Lung (tissue), 12 donors: Measurements from ENCODE around the gene CD2BP2. TPM values are rescaled to one million over a fixed set of nuclear protein-coding genes. Genes with fewer than 3 reads are reported as not detected.

ENCODE experiments used
- ATAC-seq: fragments of 200-7000 bp; cut with Tn5 transposase; one replicate; pipeline ENCODE4 v1.9.1; 2020; ENCODE audit warnings: moderate number of reproducible peaks; ENCODE audit not compliant: insufficient read depth, low FRiP score
- DNase-seq, 3 donors: peaks; one replicate each; pipeline ENCODE4 v3.0.0-alpha.2; 2013 to 2017
- H3K27ac ChIP-seq, 2 donors: one replicate each; pipeline ENCODE4 v1.5.1; 2013; ENCODE audit warnings: mild to moderate bottlenecking in 2 of 2, moderate library complexity in 2 of 2, control low read depth in 1 of 2, inconsistent platforms in 1 of 2, low read depth in 1 of 2, low read length in 1 of 2
- H3K27me3 ChIP-seq, 3 donors: one replicate each; pipeline ENCODE4 v1.5.1; 2013; ENCODE audit warnings: low read length in 2 of 3; ENCODE audit not compliant: control insufficient read depth in 3 of 3, insufficient read depth in 3 of 3
- H3K36me3 ChIP-seq, 4 donors: one replicate each; pipeline ENCODE4 v1.5.1; 2013; ENCODE audit warnings: low read length in 4 of 4, mild to moderate bottlenecking in 1 of 4, moderate library complexity in 1 of 4; ENCODE audit not compliant: control insufficient read depth in 4 of 4, insufficient read depth in 4 of 4
- H3K4me1 ChIP-seq, 5 donors: one replicate each; pipeline ENCODE4 v1.5.1; 2013; ENCODE audit warnings: low read length in 5 of 5, mild to moderate bottlenecking in 2 of 5, moderate library complexity in 1 of 5; ENCODE audit not compliant: control insufficient read depth in 5 of 5, insufficient read depth in 5 of 5
- H3K4me3 ChIP-seq: one replicate; pipeline ENCODE4 v1.5.1; 2013; ENCODE audit warnings: mild to moderate bottlenecking, control low read depth, moderate library complexity
- H3K9ac ChIP-seq, 2 donors: one replicate each; pipeline ENCODE4 v1.5.1; 2013; ENCODE audit warnings: low read length in 2 of 2, control low read depth in 1 of 2; ENCODE audit not compliant: insufficient read depth in 1 of 2
- H3K9me3 ChIP-seq, 4 donors: one replicate each; pipeline ENCODE4 v1.5.1; 2013; ENCODE audit warnings: low read length in 3 of 4, mild to moderate bottlenecking in 1 of 4, moderate library complexity in 1 of 4; ENCODE audit not compliant: control insufficient read depth in 4 of 4, insufficient read depth in 3 of 4
- WGBS, 2 donors: extraction: QIAGEN DNeasy Blood & Tissue Kit; methylation state at CpG; one replicate each; pipeline ENCODE4 v1.1.7; 2013; 5-methylcytosine and 5-hydroxymethylcytosine counted together
- polyA plus RNA-seq, 2 donors: library from polyadenylated mRNA; stranded (reverse); fragments of 200-250 nt; gene quantifications; one replicate each; pipeline ENCODE4 v1.2.1, GENCODE V29; 2013
- total RNA-seq, 2 donors: library from RNA; depleted of rRNA in 1 of 2; stranded (reverse); fragments of >200 nt in 1 of 2; gene quantifications; one replicate each; pipeline ENCODE4 v1.2.1, GENCODE V29; 2014 to 2021
- TF ChIP-seq, protein P1 (sequence below): IDR thresholded peaks from 2 replicates; pipeline ENCODE4 v1.5.1; 2012; ENCODE audit warnings: mild to moderate bottlenecking; ENCODE audit errors: control extremely low read depth, extremely low read depth
- donor health status: control.
- donor health status: control.
- donor health status: Bipolar disorder and iron deficiency.
- donor health status: healthy.
- donor health status: DM: yes; HTN: yes; CAD: no.

The CD2BP2 gene
- total and polyA plus RNA-seq, 4 donors = 37.5 to 69.8 (median 46.3) TPM

DNA sequence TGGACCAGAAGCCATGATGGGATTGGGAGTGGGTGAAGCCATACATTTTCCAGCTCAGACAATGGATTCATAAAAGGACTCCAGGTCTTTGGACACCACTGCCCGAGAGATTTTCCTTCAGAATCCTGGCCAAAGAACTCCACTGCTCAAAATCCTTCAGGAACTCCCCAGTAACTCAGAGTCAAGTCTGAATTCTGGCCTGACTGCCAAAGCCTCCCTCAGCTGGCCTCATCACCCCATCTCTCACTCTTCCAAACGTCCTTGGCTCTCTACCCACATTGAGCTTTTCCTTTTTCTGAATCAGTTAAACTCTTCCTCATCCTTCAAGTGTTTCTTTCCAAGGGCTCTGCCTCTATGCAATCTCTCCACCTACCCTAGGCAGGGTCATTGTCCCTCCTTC is 28.4 kb upstream of the CD2BP2 start:
- DNase-seq = peak in 2 of 3 donors; percentile 53 to 76
- Histone ChIP-seq H3K27ac (no peak overlapping the region), H3K36me3 (no peaks in the 10 kb centered on the region), H3K27me3 (no peaks in the 10 kb centered on the region), H3K4me3 (no peak overlapping the region), H3K4me1 (peaks cover 0 to 12% (median 3%) of the 10 kb centered on the region in 5 donors), H3K9me3 (no peaks in the 10 kb centered on the region), H3K9ac (no peak overlapping the region)
- TF ChIP-seq, protein P1, sequence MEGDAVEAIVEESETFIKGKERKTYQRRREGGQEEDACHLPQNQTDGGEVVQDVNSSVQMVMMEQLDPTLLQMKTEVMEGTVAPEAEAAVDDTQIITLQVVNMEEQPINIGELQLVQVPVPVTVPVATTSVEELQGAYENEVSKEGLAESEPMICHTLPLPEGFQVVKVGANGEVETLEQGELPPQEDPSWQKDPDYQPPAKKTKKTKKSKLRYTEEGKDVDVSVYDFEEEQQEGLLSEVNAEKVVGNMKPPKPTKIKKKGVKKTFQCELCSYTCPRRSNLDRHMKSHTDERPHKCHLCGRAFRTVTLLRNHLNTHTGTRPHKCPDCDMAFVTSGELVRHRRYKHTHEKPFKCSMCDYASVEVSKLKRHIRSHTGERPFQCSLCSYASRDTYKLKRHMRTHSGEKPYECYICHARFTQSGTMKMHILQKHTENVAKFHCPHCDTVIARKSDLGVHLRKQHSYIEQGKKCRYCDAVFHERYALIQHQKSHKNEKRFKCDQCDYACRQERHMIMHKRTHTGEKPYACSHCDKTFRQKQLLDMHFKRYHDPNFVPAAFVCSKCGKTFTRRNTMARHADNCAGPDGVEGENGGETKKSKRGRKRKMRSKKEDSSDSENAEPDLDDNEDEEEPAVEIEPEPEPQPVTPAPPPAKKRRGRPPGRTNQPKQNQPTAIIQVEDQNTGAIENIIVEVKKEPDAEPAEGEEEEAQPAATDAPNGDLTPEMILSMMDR = no peak
- no peak for ATAC-seq
- WGBS, 2 donors = 52 to 54% methylated on average over 2 of the region's 2 CpGs

DNA sequence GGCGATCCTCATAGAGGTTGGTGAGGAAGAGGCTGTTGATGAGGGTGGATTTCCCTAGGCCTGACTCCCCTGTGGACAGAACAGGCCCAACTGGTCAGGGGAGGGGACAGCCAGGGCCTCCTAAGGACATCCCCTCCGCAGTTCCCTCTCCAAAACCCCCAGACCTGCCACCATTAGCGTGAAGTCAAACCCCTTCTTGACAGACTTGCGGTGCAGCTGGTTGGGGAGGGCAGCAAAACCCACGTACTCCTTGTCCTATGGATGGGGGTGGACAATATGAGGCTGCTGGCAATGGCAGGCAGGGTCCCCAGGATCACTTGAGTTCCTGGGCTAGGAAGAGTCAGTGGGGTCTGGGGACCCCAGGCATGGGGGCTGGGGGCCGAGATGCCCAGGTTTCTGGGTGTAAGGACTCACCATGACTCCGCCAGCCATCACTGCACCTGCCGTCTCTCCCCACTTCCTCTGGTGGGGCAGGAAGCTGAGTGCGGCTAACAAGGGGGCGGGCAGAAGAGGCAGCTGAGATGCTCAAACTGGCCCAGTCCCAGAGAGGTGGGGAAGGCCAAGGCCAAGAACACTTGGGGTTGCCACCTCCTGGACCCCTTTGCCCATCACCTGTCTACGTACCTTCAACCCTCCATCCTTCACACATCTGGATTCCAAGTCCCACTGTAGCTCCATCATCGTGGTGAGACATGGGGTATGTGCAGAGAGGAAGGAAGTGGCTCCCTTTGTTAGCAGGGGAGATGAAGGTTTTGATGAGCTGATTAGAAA is 27.2 kb upstream of the CD2BP2 start, which contains the start of gene SEPTIN1:
Gene SEPTIN1 (minus strand): TSS at position 451 of the 771 bp plus-strand sequence. CDS start 19 bp downstream, at position 432.
- Histone ChIP-seq H3K27me3 (no peaks in the 10 kb centered on the region), H3K9me3 (no peaks in the 10 kb centered on the region), H3K4me1 (peaks cover 0 to 12% (median 3%) of the 10 kb centered on the region in 5 donors), H3K9ac (no peak within 1 kb of the TSS), H3K4me3 (no peak within 1 kb of the TSS), H3K27ac (peak within 1 kb of the TSS in 1 of 2 donors; percentile 21), H3K36me3 (no peaks in the 10 kb centered on the region)
- ATAC-seq = no peak
- TF ChIP-seq, protein P1 = no peak
- DNase-seq = no peak
- WGBS, 2 donors = 31 to 46% methylated on average over 12 of the region's 12 CpGs

DNA sequence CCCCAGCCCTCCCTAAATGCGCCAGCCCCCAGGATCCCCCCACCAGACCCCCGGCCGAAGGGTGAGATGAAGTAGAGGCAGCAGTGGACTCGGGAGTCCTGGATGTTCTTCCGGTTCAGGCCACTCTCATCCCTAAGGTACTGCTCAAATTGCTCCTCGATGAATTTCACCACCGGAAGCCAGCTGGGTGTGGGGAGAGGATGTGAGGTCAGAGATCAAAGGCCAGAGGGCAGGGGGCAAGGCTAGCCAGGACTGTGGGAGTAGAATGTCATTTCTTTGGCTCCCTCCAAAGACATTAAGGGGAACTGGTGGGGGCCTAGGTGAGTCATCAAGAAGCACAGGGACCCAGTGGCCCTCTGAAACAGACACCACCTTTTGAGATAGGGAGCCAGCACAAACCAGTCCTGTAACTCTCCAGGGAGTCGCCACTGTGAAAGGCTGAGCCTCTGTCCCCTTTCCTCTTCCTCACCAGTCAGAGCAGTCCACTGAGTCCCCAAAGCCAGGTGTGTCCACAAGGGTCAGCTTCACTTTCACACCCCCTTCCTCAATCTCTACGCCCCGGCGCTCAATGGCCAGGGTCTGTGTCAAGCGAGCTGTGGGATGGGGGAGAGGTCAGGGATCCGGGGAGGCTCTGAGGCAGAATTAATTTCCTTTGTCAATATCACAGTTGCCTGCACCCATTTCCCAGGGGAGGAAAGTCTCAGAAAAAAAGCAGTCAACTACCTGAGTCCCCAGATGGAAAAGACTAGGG is 26.4 kb upstream of the CD2BP2 start:
- Histone ChIP-seq H3K4me1 (peaks cover 0 to 12% (median 5%) of the 10 kb centered on the region in 5 donors), H3K27ac (peak overlapping the region in 1 of 2 donors; percentile 21), H3K9me3 (no peaks in the 10 kb centered on the region), H3K36me3 (no peaks in the 10 kb centered on the region), H3K9ac (no peak overlapping the region), H3K4me3 (no peak overlapping the region), H3K27me3 (no peaks in the 10 kb centered on the region)
- DNase-seq (no peak), ATAC-seq (no peak)
- TF ChIP-seq, protein P1 = no peak
- 74 to 88% methylated on average over 13 of the region's 13 CpGs for WGBS, 2 donors
